IMR-90 (cell line): ENCODE measurements around the gene SFXN3. TPM values are rescaled to one million over a fixed set of nuclear protein-coding genes. Genes with fewer than 3 reads are reported as not detected.

ENCODE experiments used
- FOS ChIP-seq: fragments of 150-350 bp; IDR thresholded peaks from 2 replicates; pipeline ENCODE4 v1.6.1; 2016; ENCODE audit warnings: low read depth, low read length
- POLR2A ChIP-seq: IDR thresholded peaks from 2 replicates; pipeline ENCODE4 v1.6.1; 2012; ENCODE audit warnings: mild to moderate bottlenecking, low read depth, low read length
- RAD21 ChIP-seq: IDR thresholded peaks from 2 replicates; pipeline ENCODE4 v1.6.1; 2012; ENCODE audit warnings: low read length, improper control_type of control experiment
- RFX5 ChIP-seq: IDR thresholded peaks from 2 replicates; pipeline ENCODE4 v1.8.0; 2012; ENCODE audit warnings: low read depth, mild to moderate bottlenecking, low read length, moderate library complexity
- SMC3 ChIP-seq: fragments of 150-350 bp; IDR thresholded peaks from 2 replicates; pipeline ENCODE4 v1.6.1; 2016; ENCODE audit warnings: low read depth, mild to moderate bottlenecking, antibody characterized with exemption, low read length, moderate library complexity
- polyA plus RNA-seq, 3 experiments: library from polyadenylated mRNA; depleted of rRNA; stranded (reverse); fragments of >200 nt; gene quantifications; 2 replicates each; pipeline ENCODE4 v1.2.3, GENCODE V29; 2012; ENCODE audit warnings: low replicate concordance in 1 of 3
- total RNA-seq: library from RNA; depleted of rRNA; stranded (reverse); fragments of >200 nt; gene quantifications from 2 replicates; pipeline ENCODE4 v1.2.3, GENCODE V29; 2012
- TF ChIP-seq, protein P1 (sequence below): conservative IDR thresholded peaks from 2 replicates; pipeline ENCODE4 v1.5.1; 2012; ENCODE audit warnings: mild to moderate bottlenecking, low read depth, low read length, improper control_type of control experiment

The SFXN3 gene
- total and polyA plus RNA-seq, 2 of the 4 experiments (the other 2 are of a cell fraction): 64.7 to 77.2 TPM

DNA sequence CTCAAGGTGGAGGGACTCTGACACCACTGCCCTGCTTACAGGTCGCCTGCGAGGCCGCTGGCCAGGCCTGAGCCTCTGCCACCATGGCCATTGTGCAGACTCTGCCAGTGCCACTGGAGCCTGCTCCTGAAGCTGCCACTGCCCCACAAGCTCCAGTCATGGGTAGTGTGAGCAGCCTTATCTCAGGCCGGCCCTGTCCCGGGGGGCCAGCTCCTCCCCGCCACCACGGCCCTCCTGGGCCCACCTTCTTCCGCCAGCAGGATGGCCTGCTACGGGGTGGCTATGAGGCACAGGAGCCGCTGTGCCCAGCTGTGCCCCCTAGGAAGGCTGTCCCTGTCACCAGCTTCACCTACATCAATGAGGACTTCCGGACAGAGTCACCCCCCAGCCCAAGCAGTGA lies 28.6 kb upstream of the SFXN3 start (continued):
- TF ChIP-seq, protein P1, sequence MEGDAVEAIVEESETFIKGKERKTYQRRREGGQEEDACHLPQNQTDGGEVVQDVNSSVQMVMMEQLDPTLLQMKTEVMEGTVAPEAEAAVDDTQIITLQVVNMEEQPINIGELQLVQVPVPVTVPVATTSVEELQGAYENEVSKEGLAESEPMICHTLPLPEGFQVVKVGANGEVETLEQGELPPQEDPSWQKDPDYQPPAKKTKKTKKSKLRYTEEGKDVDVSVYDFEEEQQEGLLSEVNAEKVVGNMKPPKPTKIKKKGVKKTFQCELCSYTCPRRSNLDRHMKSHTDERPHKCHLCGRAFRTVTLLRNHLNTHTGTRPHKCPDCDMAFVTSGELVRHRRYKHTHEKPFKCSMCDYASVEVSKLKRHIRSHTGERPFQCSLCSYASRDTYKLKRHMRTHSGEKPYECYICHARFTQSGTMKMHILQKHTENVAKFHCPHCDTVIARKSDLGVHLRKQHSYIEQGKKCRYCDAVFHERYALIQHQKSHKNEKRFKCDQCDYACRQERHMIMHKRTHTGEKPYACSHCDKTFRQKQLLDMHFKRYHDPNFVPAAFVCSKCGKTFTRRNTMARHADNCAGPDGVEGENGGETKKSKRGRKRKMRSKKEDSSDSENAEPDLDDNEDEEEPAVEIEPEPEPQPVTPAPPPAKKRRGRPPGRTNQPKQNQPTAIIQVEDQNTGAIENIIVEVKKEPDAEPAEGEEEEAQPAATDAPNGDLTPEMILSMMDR: no peak
- TF ChIP-seq FOS (no peak), POLR2A (no peak), RFX5 (no peak), SMC3 (no peak), RAD21 (no peak)
